ENCODE data around the gene KIF3C.

- TF ChIP-seq CTCF (IDR thresholded peaks at IDR 0.05) (no peak), ZFX (IDR thresholded peaks at IDR 0.05; ENCODE audit: borderline replicate concordance) (no peak)
Observed at GRCh38 chr2:25941042-25941441, 41.3 kb downstream of the KIF3C start.

All from 22Rv1 (cell line).